Esophagus muscularis mucosa (tissue), 4 donors: ENCODE measurements around the gene AFAP1L1. TPM values are rescaled to one million over a fixed set of nuclear protein-coding genes. Genes with fewer than 3 reads are reported as not detected.

ENCODE experiments used
- DNase-seq: peaks from one replicate; pipeline ENCODE4 v3.0.0-alpha.2; 2017; ENCODE audit errors: extremely low spot score
- H3K27ac ChIP-seq, 4 donors: fragments of 200-600 bp; sonication (generic); replicated peaks in 1 of 4; 1 replicate in 3 of 4; 2 replicates in 1 of 4; pipeline ENCODE4 v1.5.1; 2016 to 2019; ENCODE audit warnings: mild to moderate bottlenecking in 1 of 4
- H3K27me3 ChIP-seq, 4 donors: fragments of 200-600 bp; sonication (generic); one replicate each; pipeline versions ENCODE4 v1.5.1 to v1.6.0; 2016 to 2019
- H3K36me3 ChIP-seq, 4 donors: fragments of 200-600 bp; sonication (generic); one replicate each; pipeline ENCODE4 v1.5.1; 2016 to 2019
- H3K4me1 ChIP-seq, 4 donors: fragments of 200-600 bp; sonication (generic); one replicate each; pipeline ENCODE4 v1.5.1; 2016 to 2019
- H3K4me3 ChIP-seq, 4 donors: fragments of 200-600 bp; sonication (generic); 1 replicate in 2 of 4; 2 replicates in 2 of 4; pipeline ENCODE4 v1.5.1; 2016 to 2019; ENCODE audit warnings: mild to moderate bottlenecking in 4 of 4, moderate library complexity in 1 of 4
- H3K9me3 ChIP-seq, 4 donors: fragments of 200-600 bp; sonication (generic); 1 replicate in 3 of 4; 2 replicates in 1 of 4; pipeline ENCODE4 v1.5.1; 2016 to 2019
- CTCF ChIP-seq, 3 experiments: fragments of 200-600 bp in 2 of 3; fragments of 450-650 bp in 1 of 3; sonication (generic) in 2 of 3; IDR thresholded peaks; one replicate each; pipeline ENCODE4 v1.5.1; 2017 to 2019; ENCODE audit warnings: antibody characterized with exemption in 3 of 3, mild to moderate bottlenecking in 2 of 3, moderate library complexity in 1 of 3
- EP300 ChIP-seq: sonication (generic); formaldehyde crosslinking; IDR thresholded peaks from one replicate; pipeline ENCODE4 v1.6.1; 2017; ENCODE audit warnings: antibody characterized with exemption
- POLR2A ChIP-seq: fragments of 450-650 bp; IDR thresholded peaks from one replicate; pipeline ENCODE4 v1.6.1; 2017; ENCODE audit warnings: antibody characterized with exemption, moderate library complexity, mild to moderate bottlenecking, low read depth
- POLR2AphosphoS5 ChIP-seq, 2 donors: sonication (generic); formaldehyde crosslinking; IDR thresholded peaks; one replicate each; pipeline ENCODE4 v1.6.1; 2017; ENCODE audit warnings: antibody characterized with exemption in 2 of 2
- WGBS: methylation state at CpG from one replicate; pipeline ENCODE4 v1.1.5; 2018; 5-methylcytosine and 5-hydroxymethylcytosine counted together
- intact Hi-C: fragments of 100-400 bp; cut with DNase I; formaldehyde crosslinking; loops from one replicate; pipeline ENCODE4 v1.15.1; 2023
- total RNA-seq, 4 donors: library from RNA; depleted of rRNA; stranded (reverse); fragments of >200 nt; gene quantifications; one replicate each; pipeline versions ENCODE4 v1.1.0 to v1.2.1, GENCODE V29; 2016

The AFAP1L1 gene
- 10 to 100 TPM in 3 of 4 donors, 1 to 10 TPM in 1; 10.0 to 23.8 (median 16.6) TPM for total RNA-seq

GRCh38 chr5:149271716-149272563, at the start of gene AFAP1L1:
TSS of gene AFAP1L1 (plus strand) at chr5:149271859. CDS start at chr5:149271969, 110 bp downstream.
- Histone ChIP-seq H3K27ac (peak within 1 kb of the TSS; percentile 76 to 85 (median 80)), H3K9me3 (peaks cover 0 to 12% (median 9%) of the 10 kb centered on the region in 4 donors), H3K27me3 (no peaks in the 10 kb centered on the region), H3K4me1 (peaks cover 15 to 21% (median 20%) of the 10 kb centered on the region in 4 donors), H3K36me3 (no peaks in the 10 kb centered on the region), H3K4me3 (peak within 1 kb of the TSS; percentile 69 to 87 (median 78))
- TF ChIP-seq EP300 (no peak), POLR2AphosphoS5 (IDR thresholded peaks at IDR 0.05) (peak; percentile 72 to 76), POLR2A (no peak), CTCF (IDR thresholded peaks at IDR 0.05) (no peak)
- WGBS, result under 1% methylated on average over 56 of the region's 81 CpGs
- intact Hi-C loops, result loop anchor here (5.0 kb wide), 1 partner anchor 130 kb away; the partner anchor contains the start of gene ABLIM3
- no peak for DNase-seq

GRCh38 chr5:149223081-149223848, 48.4 kb upstream of the AFAP1L1 start:
- WGBS, result 75% methylated on average over 9 of the region's 11 CpGs
- intact Hi-C loops, result no loop called here
- no peak for TF ChIP-seq EP300
- TF ChIP-seq POLR2A, result no peak
- no peak for TF ChIP-seq CTCF (IDR thresholded peaks at IDR 0.05)
- no peak for TF ChIP-seq POLR2AphosphoS5 (IDR thresholded peaks at IDR 0.05)
- peaks cover 41 to 62% (median 45%) of the 10 kb centered on the region in 4 donors for H3K4me1 ChIP-seq
- DNase-seq, result no peak
- H3K9me3 ChIP-seq, result no peaks in the 10 kb centered on the region
- no peaks in the 10 kb centered on the region for H3K27me3 ChIP-seq
- peaks cover 0 to 23% (median 2%) of the 10 kb centered on the region in 4 donors for H3K36me3 ChIP-seq
- H3K27ac ChIP-seq, result peak overlapping the region in 3 of 4 donors; percentile 0 to 41 (median 34)
- H3K4me3 ChIP-seq, result no peak overlapping the region

GRCh38 chr5:149224282-149224681, 47.4 kb upstream of the AFAP1L1 start:
- intact Hi-C loops, result no loop called here

More at GRCh38 chr5:149224282-149224681, 47.4 kb upstream of the AFAP1L1 start:
- WGBS, result 81% methylated on average over 5 of the region's 5 CpGs
- Histone ChIP-seq H3K9me3 (no peaks in the 10 kb centered on the region), H3K4me1 (peaks cover 44 to 63% (median 47%) of the 10 kb centered on the region in 4 donors), H3K27ac (peak overlapping the region in 1 of 4 donors; percentile 0), H3K4me3 (no peak overlapping the region), H3K27me3 (no peaks in the 10 kb centered on the region), H3K36me3 (peaks cover 0 to 16% (median 0%) of the 10 kb centered on the region in 4 donors)
- no peak for DNase-seq
- TF ChIP-seq EP300, result no peak
- no peak for TF ChIP-seq POLR2A
- TF ChIP-seq CTCF (IDR thresholded peaks at IDR 0.05), result no peak
- TF ChIP-seq POLR2AphosphoS5 (IDR thresholded peaks at IDR 0.05), result no peak
